GM12878 (cell line): ENCODE measurements around the gene SAMD4A. TPM values are rescaled to one million over a fixed set of nuclear protein-coding genes. Genes with fewer than 3 reads are reported as not detected.

ENCODE experiments used
- ATAC-seq: fragments of 200-7000 bp; cut with Tn5 transposase; 3 replicates; pipeline ENCODE4 v1.9.1; 2020; ENCODE audit warnings: mild to moderate bottlenecking, moderate library complexity
- BruUV-seq: library from RNA; stranded (reverse); fragments of 400-500 nt; replicated peaks from 2 replicates; lab custom pipeline; 2021; lab: Mats Ljungman, UMichigan
- CTCF ChIA-PET: fragments of 300-600 bp; sonication (Branson Sonifier 250); formaldehyde crosslinking; extraction: SDS; loops from one replicate; lab custom pipeline; 2021; ENCODE audit warnings: inconsistent platforms; lab: Yijun Ruan, JAX
- POLR2A ChIA-PET: fragments of 350-600 bp; formaldehyde crosslinking; extraction: SDS; loops from one replicate; lab custom pipeline; 2021; ENCODE audit warnings: inconsistent platforms; lab: Charles Lee
- RAD21 ChIA-PET: fragments of 300-600 bp; sonication (Branson Sonifier 250); formaldehyde crosslinking; loops from one replicate; lab custom pipeline; 2023; ENCODE audit warnings: antibody characterized with exemption; ENCODE audit not compliant: unreplicated experiment; lab: Charles Lee
- SMC1A ChIA-PET: fragments of 300-600 bp; sonication (Branson Sonifier 250); formaldehyde crosslinking; loops from one replicate; lab custom pipeline; 2023; ENCODE audit not compliant: unreplicated experiment, uncharacterized antibody; lab: Charles Lee
- DNase-seq: peaks from one replicate; pipeline ENCODE4 v3.0.0-alpha.2; 2011; ENCODE audit warnings: low read depth, low spot score
- FAIRE-seq: peaks from 3 replicates; lab custom pipeline; 2011; peaks lifted over from hg19 to GRCh38; lab: Jason Lieb, UNC
- H2AFZ ChIP-seq: 2 replicates; pipeline ENCODE4 v1.6.0; 2011; ENCODE audit warnings: low read depth, low read length, control low read depth; ENCODE audit not compliant: control insufficient read depth
- H3K27ac ChIP-seq: 2 replicates; pipeline ENCODE4 v1.5.1; 2011; ENCODE audit warnings: control low read depth; ENCODE audit not compliant: control insufficient read depth, insufficient read depth
- H3K27me3 ChIP-seq, 2 experiments: replicated peaks in 1 of 2; 2 replicates each; pipeline versions ENCODE4 v1.6.0 to v1.6.1; 2011; ENCODE audit warnings: low read length in 1 of 2; ENCODE audit not compliant: control insufficient read depth in 2 of 2, insufficient read depth in 2 of 2
- H3K36me3 ChIP-seq, 2 experiments: 2 replicates each; pipeline ENCODE4 v1.5.1; 2011; ENCODE audit warnings: low read length in 1 of 2; ENCODE audit not compliant: control insufficient read depth in 2 of 2, insufficient read depth in 2 of 2
- H3K4me1 ChIP-seq: 2 replicates; pipeline ENCODE4 v1.6.1; 2011; ENCODE audit warnings: mild to moderate bottlenecking, low read length, moderate library complexity, mixed read lengths; ENCODE audit not compliant: control insufficient read depth, insufficient read depth
- H3K4me2 ChIP-seq: 2 replicates; pipeline ENCODE4 v1.6.0; 2011; ENCODE audit warnings: control low read depth; ENCODE audit not compliant: control insufficient read depth, insufficient read depth
- H3K4me3 ChIP-seq: fragments of 200-600 bp; sonication (generic); 2 replicates; pipeline ENCODE4 v1.5.1; 2016
- H3K79me2 ChIP-seq: 2 replicates; pipeline ENCODE4 v1.6.0; 2011; ENCODE audit warnings: low read length; ENCODE audit not compliant: control insufficient read depth, insufficient read depth
- H3K9ac ChIP-seq: 2 replicates; pipeline ENCODE4 v1.8.0; 2011; ENCODE audit warnings: low read length, control low read depth, mixed read lengths; ENCODE audit not compliant: control insufficient read depth, insufficient read depth
- H3K9me3 ChIP-seq: replicated peaks from 3 replicates; pipeline ENCODE4 v1.5.1; 2011; ENCODE audit warnings: mild to moderate bottlenecking, low read length; ENCODE audit not compliant: control insufficient read depth, insufficient read depth
- H4K20me1 ChIP-seq: 2 replicates; pipeline ENCODE4 v1.6.0; 2011; ENCODE audit not compliant: control insufficient read depth, insufficient read depth
- E2F8 ChIP-seq: fragments of 450-650 bp; IDR thresholded peaks from 2 replicates; pipeline ENCODE4 v1.6.1; 2018; ENCODE audit warnings: mild to moderate bottlenecking, low read depth, moderate library complexity; ENCODE audit not compliant: partially characterized antibody
- ETV6 ChIP-seq, 2 experiments: fragments of 450-650 bp in 1 of 2; IDR thresholded peaks in 1 of 2; conservative IDR thresholded peaks in 1 of 2; 2 replicates each; pipeline ENCODE4 v1.6.1; 2014; ENCODE audit warnings: antibody characterized with exemption in 1 of 2, borderline replicate concordance in 1 of 2, low read depth in 1 of 2, mild to moderate bottlenecking in 1 of 2, moderate library complexity in 1 of 2
- HDAC2 ChIP-seq: fragments of 200-600 bp; sonication (generic); IDR thresholded peaks from 2 replicates; pipeline ENCODE4 v1.6.1; 2017
- IRF4 ChIP-seq: IDR thresholded peaks from 2 replicates; pipeline ENCODE4 v1.6.1; 2011; ENCODE audit warnings: low read depth, low read length
- KAT2A ChIP-seq: conservative IDR thresholded peaks from 2 replicates; pipeline ENCODE4 v1.6.1; 2011; ENCODE audit warnings: low read depth, low read length; ENCODE audit not compliant: control insufficient read depth
- KDM1A ChIP-seq: fragments of 200-600 bp; sonication (generic); IDR thresholded peaks from 2 replicates; pipeline ENCODE4 v1.6.1; 2016; ENCODE audit warnings: borderline replicate concordance
- NFYB ChIP-seq: IDR thresholded peaks from 2 replicates; pipeline ENCODE4 v1.6.1; 2011; ENCODE audit warnings: low read depth, mild to moderate bottlenecking, low read length, improper control_type of control experiment, moderate library complexity; ENCODE audit not compliant: insufficient read depth
- PAX8 ChIP-seq: fragments of 450-650 bp; IDR thresholded peaks from 2 replicates; pipeline ENCODE4 v1.6.1; 2017; ENCODE audit warnings: mild to moderate bottlenecking, moderate library complexity
- PKNOX1 ChIP-seq: fragments of 450-650 bp; IDR thresholded peaks from 2 replicates; pipeline ENCODE4 v1.6.1; 2016; ENCODE audit warnings: mild to moderate bottlenecking
- POLR2AphosphoS5 ChIP-seq: IDR thresholded peaks from 2 replicates; pipeline ENCODE4 v1.6.1; 2011; ENCODE audit warnings: mild to moderate bottlenecking, low read length, inconsistent platforms
- RCOR1 ChIP-seq: conservative IDR thresholded peaks from 2 replicates; pipeline ENCODE4 v1.6.1; 2012; ENCODE audit warnings: low read depth, low read length, improper control_type of control experiment
- SIX5 ChIP-seq: IDR thresholded peaks from 2 replicates; pipeline ENCODE4 v1.6.1; 2011; ENCODE audit warnings: mild to moderate bottlenecking, low read depth, low read length, moderate library complexity; ENCODE audit not compliant: severe bottlenecking
- TBL1XR1 ChIP-seq: IDR thresholded peaks from 2 replicates; pipeline ENCODE4 v1.6.1; 2012; ENCODE audit warnings: low read depth, low read length, improper control_type of control experiment
- TCF7 ChIP-seq: IDR thresholded peaks from 2 replicates; pipeline ENCODE4 v1.6.1; 2014; ENCODE audit warnings: antibody characterized with exemption, borderline replicate concordance
- ZBTB40 ChIP-seq: fragments of 450-650 bp; IDR thresholded peaks from 2 replicates; pipeline ENCODE4 v1.6.1; 2016; ENCODE audit warnings: mild to moderate bottlenecking, moderate library complexity, borderline replicate concordance
- ZNF274 ChIP-seq: IDR thresholded peaks from one replicate; pipeline ENCODE4 v1.8.0; 2011; ENCODE audit not compliant: insufficient read length, insufficient read depth
- WGBS: methylation state at CpG from one replicate; pipeline ENCODE4 v1.1.6; 2016; ENCODE audit warnings: low lambda C conversion rate; ENCODE audit not compliant: insufficient replicate concordance, insufficient coverage; ENCODE audit errors: missing lambda C conversion rate; 5-methylcytosine and 5-hydroxymethylcytosine counted together
- in situ Hi-C: fragments of 300-500 bp; cut with MboI; formaldehyde crosslinking; loops from 9 replicates; pipeline ENCODE4 v1.14.3; 2018; ENCODE audit warnings: mixed read lengths
- intact Hi-C: fragments of 100-400 bp; cut with micrococcal nuclease; formaldehyde crosslinking; loops from one replicate; pipeline ENCODE4 v1.14.2; 2022; ENCODE audit not compliant: unreplicated experiment
- polyA plus RNA-seq, 11 experiments: library from polyadenylated mRNA; depleted of rRNA in 4 of 11; unstranded in 6 of 11; stranded (reverse) in 5 of 11; fragments of >200 nt; fragmentation: Nextera tagmentation in 4 of 11; fragmentation: Illumina TruSeq in 1 of 11; extraction: Ambion mirVana in 4 of 11; extraction: Trizol in 1 of 11; gene quantifications; 1 replicate in 1 of 11; 2 replicates in 10 of 11; pipeline versions ENCODE4 v1.2.1 to v1.2.3, GENCODE V29; 2011 to 2016; ENCODE audit warnings: inconsistent platforms in 2 of 11, missing spikeins in 2 of 11, low read depth in 1 of 11
- total RNA-seq, 4 experiments: library from RNA; depleted of rRNA in 3 of 4; stranded (reverse); fragments of >200 nt in 3 of 4; fragmentation: Illumina TruSeq in 1 of 4; extraction: Trizol in 1 of 4; gene quantifications; 2 replicates each; pipeline versions ENCODE4 v1.2.1 to v1.2.3, GENCODE V29; 2013 to 2021

Gene SAMD4A
- total and polyA plus RNA-seq, 10 of the 15 experiments (the other 5 are each of a cell fraction or from before 2014, with no cell fraction given), result 0.05 to 0.56 (median 0.31) TPM

- SMC1A ChIA-PET, result interaction anchor here (0.7 to 1.1 kb wide), 2 partner anchors 14 to 20 kb away, joined by 3 read pairs; no protein-coding TSS in a partner anchor
- Histone ChIP-seq H2AFZ (no peak overlapping the region), H3K79me2 (no peaks in the 10 kb centered on the region), H3K27me3 (no peaks in the 10 kb centered on the region), H3K9ac (no peak overlapping the region), H4K20me1 (no peaks in the 10 kb centered on the region), H3K9me3 (no peaks in the 10 kb centered on the region), H3K4me2 (no peak overlapping the region), H3K27ac (no peak overlapping the region), H3K36me3 (peaks cover 1 to 5% of the 10 kb centered on the region in 2 experiments; a peak in 3 of 4 replicates), H3K4me3 (no peak overlapping the region), H3K4me1 (no peaks in the 10 kb centered on the region)
- FAIRE-seq (no peak), DNase-seq (no peak), ATAC-seq (no peak)
- RAD21 ChIA-PET, result no interaction called here
- no TSS peak for BruUV-seq
- 94% methylated on average over 3 of the region's 3 CpGs for WGBS
- CTCF ChIA-PET, result interaction anchor here (0.9 to 1.0 kb wide), 3 partner anchors 8 to 49 kb away, joined by 3 to 4 read pairs (median 4); no protein-coding TSS in a partner anchor
- POLR2A ChIA-PET, result no interaction called here
- intact Hi-C loops (no loop called here), in situ Hi-C loops (no loop called here)
- no peak for TF ChIP-seq TBL1XR1
- no peak for TF ChIP-seq PKNOX1
- no peak for TF ChIP-seq RCOR1
- TF ChIP-seq PAX8, result no peak
- no peak for TF ChIP-seq ZNF274
- no peak for TF ChIP-seq E2F8
- TF ChIP-seq ETV6 (conservative IDR thresholded peaks at IDR 0.05 in 1 of 2, IDR thresholded peaks at IDR 0.05 in 1 of 2; ENCODE audit: borderline replicate concordance in 1 of 2, low read depth in 1 of 2), result no peak
- no peak for TF ChIP-seq POLR2AphosphoS5
- no peak for TF ChIP-seq KDM1A
- no peak for TF ChIP-seq HDAC2
- no peak for TF ChIP-seq TCF7
- no peak for TF ChIP-seq NFYB
- no peak for TF ChIP-seq KAT2A
- no peak for TF ChIP-seq SIX5
- TF ChIP-seq ZBTB40, result no peak
- TF ChIP-seq IRF4, result no peak
These were observed 272.8 kb downstream of the SAMD4A start for GRCh38 chr14:54839701-54840119.
